LNCaP clone FGC (cell line): ENCODE results near the gene NPR2.

Experiments used
- DNase-seq: peaks from one replicate; pipeline ENCODE4 v3.0.0-alpha.2; 2011; ENCODE audit warnings: low read depth
- H3K4me3 ChIP-seq: 2 replicates; pipeline ENCODE4 v1.5.1; 2011; ENCODE audit warnings: mild to moderate bottlenecking, low read depth, low read length, control low read depth
- TF ChIP-seq, protein P1 (sequence below): IDR thresholded peaks from 2 replicates; pipeline ENCODE4 v1.5.1; 2012; ENCODE audit warnings: mild to moderate bottlenecking; ENCODE audit not compliant: control insufficient read depth, insufficient read depth; ENCODE audit errors: extremely low read depth

The NPR2 gene

DNA sequence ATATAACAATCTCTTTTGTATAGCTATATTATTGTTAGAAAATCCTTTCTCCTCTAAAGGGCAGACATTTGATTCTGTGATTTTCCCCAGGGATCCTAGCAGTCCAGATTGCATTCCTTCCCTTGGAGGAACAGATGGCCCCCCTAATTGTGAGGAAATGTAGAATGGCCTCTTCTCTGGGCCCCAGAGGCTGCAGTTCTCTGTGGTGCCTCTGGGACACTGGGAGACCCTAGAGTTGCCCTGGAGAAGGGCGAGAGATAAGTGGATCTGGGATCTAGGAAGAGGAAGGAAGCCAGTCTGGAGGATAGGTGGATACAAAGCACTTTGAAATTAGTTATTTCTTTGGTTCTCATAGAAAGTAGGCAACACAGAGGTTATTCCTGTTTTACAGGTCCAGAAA lies 25.3 kb downstream of the NPR2 start:
- no peak overlapping the region for H3K4me3 ChIP-seq
- TF ChIP-seq, protein P1, sequence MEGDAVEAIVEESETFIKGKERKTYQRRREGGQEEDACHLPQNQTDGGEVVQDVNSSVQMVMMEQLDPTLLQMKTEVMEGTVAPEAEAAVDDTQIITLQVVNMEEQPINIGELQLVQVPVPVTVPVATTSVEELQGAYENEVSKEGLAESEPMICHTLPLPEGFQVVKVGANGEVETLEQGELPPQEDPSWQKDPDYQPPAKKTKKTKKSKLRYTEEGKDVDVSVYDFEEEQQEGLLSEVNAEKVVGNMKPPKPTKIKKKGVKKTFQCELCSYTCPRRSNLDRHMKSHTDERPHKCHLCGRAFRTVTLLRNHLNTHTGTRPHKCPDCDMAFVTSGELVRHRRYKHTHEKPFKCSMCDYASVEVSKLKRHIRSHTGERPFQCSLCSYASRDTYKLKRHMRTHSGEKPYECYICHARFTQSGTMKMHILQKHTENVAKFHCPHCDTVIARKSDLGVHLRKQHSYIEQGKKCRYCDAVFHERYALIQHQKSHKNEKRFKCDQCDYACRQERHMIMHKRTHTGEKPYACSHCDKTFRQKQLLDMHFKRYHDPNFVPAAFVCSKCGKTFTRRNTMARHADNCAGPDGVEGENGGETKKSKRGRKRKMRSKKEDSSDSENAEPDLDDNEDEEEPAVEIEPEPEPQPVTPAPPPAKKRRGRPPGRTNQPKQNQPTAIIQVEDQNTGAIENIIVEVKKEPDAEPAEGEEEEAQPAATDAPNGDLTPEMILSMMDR = no peak
- DNase-seq = no peak

DNA sequence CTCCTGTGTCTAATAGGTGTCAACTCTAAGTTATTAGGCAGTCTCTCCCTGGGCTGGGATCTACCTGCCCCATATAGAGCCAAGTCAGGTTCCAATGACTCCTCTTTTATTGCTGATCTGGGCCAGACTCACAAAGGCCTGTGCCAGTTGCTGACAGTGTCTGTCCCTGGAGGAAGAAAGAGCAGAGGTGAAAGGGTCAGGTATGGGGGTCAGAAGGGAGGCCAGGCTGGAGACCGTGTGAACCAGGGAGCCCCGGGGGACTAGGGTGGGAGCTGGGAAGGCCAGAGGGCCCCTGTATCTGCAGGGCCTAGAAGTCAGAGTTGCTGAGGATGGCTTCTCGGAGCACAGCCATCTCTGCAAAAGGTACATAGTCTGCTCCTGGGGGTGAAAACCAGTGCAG lies 26.9 kb downstream of the NPR2 start:
- DNase-seq = no peak
- TF ChIP-seq, protein P1 = no peak
- H3K4me3 ChIP-seq = no peak overlapping the region

DNA sequence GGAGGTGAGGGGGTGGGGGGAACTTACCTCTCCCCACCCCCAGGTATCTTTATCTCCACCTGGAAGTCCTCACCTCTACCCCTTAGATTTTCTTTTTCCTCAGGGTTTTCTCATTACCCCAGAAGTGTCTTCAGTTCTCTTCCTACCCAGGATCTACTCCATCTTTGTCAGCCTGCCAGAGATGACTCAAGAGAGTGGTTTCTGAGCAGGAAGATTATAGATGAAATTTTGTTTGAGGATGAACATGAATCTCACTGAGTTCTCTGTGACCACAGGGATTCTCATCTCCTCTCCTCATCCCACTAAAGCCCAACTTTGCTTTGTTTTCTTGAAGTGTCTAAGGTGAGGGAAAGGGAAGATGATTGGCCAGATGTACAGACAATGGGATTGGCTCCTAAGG lies 28.7 kb downstream of the NPR2 start:
- TF ChIP-seq, protein P1 = no peak

DNA sequence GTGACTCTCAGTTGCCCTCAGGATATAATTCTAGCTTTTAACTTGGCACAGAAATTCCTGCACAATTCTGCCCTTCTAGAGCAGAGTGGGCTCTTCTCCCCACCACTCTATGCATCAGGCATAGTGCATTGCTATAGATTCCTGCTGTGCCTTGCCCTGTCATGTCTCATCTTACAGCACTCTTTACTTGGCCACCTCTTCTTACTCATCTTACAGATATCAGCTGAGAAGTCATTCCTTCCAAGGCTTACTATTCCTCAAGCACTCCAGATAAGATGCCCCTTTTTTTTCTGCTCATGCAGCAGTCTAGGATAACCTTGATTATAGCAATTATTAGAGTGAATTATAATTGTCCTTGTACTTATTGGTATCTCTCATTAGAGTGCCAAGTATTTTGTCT lies 31.5 kb downstream of the NPR2 start:
- TF ChIP-seq, protein P1 = no peak

More for the DNA sequence above, 28.7 kb downstream of the NPR2 start:
- H3K4me3 ChIP-seq = no peak overlapping the region
- no peak for DNase-seq

DNA sequence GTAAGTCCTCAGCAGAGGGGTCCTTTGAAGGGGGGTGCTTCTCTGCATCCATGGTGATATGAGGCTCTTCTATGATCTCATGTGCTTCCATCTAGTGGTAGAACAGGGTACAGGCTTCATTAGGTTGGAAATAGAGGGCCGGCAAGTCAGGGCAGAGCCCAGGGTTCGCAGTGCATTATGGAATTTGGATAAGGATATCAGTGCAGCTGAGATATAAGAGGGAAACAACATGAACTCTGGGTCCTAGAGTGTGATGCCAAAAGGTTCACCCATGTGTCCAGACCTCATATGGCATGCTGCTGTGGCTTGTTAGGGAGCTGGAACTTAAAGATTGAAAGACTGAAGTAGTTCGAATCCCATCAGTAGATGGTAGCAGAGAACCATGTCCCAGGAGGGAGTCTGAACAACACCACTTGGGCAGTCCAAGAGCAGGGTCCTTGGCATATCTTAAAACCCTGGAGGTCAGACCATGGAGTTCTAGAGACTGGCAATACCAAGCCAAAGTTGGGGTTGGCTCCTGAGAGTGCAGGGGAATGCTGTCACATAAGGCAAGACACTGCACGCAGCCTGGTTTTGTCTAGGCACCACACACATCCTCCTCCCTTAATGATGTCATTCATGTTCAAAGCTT lies 34.8 kb downstream of the NPR2 start:
- DNase-seq = no peak
- H3K4me3 ChIP-seq = no peak overlapping the region
- TF ChIP-seq, protein P1 = peak; percentile 66

More for the DNA sequence above, 31.5 kb downstream of the NPR2 start:
- no peak for DNase-seq
- no peak overlapping the region for H3K4me3 ChIP-seq

DNA sequence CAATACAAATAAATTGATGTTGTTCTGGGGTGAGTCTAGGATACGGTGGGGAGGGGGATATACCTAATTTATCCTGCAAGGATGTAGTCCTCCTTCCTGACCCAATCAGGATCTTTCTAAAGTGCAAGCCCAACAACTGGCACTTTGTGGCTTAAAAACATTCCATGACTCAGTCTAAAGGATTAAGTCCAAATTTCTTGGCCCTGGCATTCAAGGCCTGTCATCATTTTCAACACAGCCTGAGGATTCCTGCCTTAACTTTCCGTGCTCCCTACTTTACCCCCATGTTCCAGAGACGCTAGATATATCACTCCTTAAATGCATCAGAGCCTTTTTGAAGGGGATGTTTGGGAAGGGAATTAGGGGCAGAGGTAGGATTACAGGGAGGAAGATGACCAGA lies 36.1 kb downstream of the NPR2 start:
- TF ChIP-seq, protein P1 = no peak
- H3K4me3 ChIP-seq = no peak overlapping the region
- no peak for DNase-seq

DNA sequence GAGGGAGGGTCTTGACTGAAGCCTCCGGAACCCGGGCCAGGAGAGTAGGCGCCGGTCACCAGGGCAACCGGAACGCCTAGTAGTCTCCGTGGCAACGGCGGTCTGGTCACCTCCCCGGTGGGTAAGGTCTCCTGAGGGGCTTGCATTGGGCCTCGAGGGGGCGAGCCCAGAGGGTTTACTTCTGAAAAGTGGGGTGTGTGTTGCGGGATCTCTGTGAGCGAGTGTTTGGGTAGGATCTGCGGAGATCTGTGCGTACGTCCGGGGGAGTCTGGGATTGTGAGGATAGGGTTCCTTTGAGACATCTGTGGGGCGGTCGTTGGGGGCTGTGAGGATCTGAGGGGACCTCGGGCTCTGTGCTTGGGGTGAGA lies 37.3 kb downstream of the NPR2 start, which contains the start of gene FAM221B:
Gene FAM221B (minus strand): TSS at position 17 of the 368 bp plus-strand sequence. CDS start 2,571 bp downstream, outside the sequence.
- TF ChIP-seq, protein P1 = no peak
- no peak for DNase-seq
- H3K4me3 ChIP-seq = peak within 1 kb of the TSS; percentile 67
